HepG2 (cell line): ENCODE measurements around the gene ADAP2.

Experiments
- EED ChIP-seq: sonication (generic); formaldehyde crosslinking; IDR thresholded peaks from 2 replicates; pipeline ENCODE4 v1.5.0; 2020; ENCODE audit warnings: mild to moderate bottlenecking, missing genetic modification reagents
- ELK4 ChIP-seq: sonication (generic); formaldehyde crosslinking; IDR thresholded peaks from 2 replicates; pipeline ENCODE4 v1.9.0; 2021; ENCODE audit warnings: missing genetic modification reagents, borderline replicate concordance
- EZH2 ChIP-seq: conservative IDR thresholded peaks from 2 replicates; pipeline ENCODE4 v1.6.1; 2012; ENCODE audit warnings: mild to moderate bottlenecking, low read depth, low read length, moderate library complexity
- FOXK2 ChIP-seq: fragments of 450-650 bp; IDR thresholded peaks from 2 replicates; pipeline ENCODE4 v1.6.1; 2016
- FOXO4 ChIP-seq: sonication (generic); formaldehyde crosslinking; conservative IDR thresholded peaks from 2 replicates; pipeline ENCODE4 v1.8.1; 2023; ENCODE audit warnings: missing genetic modification reagents
- GABPA ChIP-seq, 2 experiments: IDR thresholded peaks; 2 replicates each; pipeline ENCODE4 v1.6.1; 2011 to 2016; ENCODE audit warnings: low read depth in 2 of 2, low read length in 1 of 2, missing biosample characterization in 1 of 2, missing genetic modification characterization in 1 of 2
- POLR2AphosphoS5 ChIP-seq: IDR thresholded peaks from 2 replicates; pipeline ENCODE4 v1.6.1; 2012; ENCODE audit warnings: low read depth, low read length
- RCOR2 ChIP-seq: IDR thresholded peaks from 2 replicates; pipeline ENCODE4 v1.6.1; 2016; ENCODE audit warnings: missing biosample characterization, missing genetic modification reagents
- ZBTB26 ChIP-seq: IDR thresholded peaks from 2 replicates; pipeline ENCODE4 v1.6.1; 2016; ENCODE audit warnings: missing compliant biosample characterization, missing genetic modification reagents, borderline replicate concordance
- ZC3H13 ChIP-seq: sonication (generic); formaldehyde crosslinking; IDR thresholded peaks from 2 replicates; pipeline ENCODE4 v1.8.1; 2023; ENCODE audit warnings: mild to moderate bottlenecking, missing genetic modification reagents, moderate library complexity
- ZNF383 ChIP-seq: sonication (generic); formaldehyde crosslinking; IDR thresholded peaks from 2 replicates; pipeline ENCODE4 v1.4.0; 2020; ENCODE audit warnings: missing genetic modification reagents, mild to moderate bottlenecking, borderline replicate concordance
- ZNF766 ChIP-seq: sonication (generic); formaldehyde crosslinking; IDR thresholded peaks from 2 replicates; pipeline ENCODE4 v1.5.0; 2020; ENCODE audit warnings: missing genetic modification reagents, borderline replicate concordance
- ZNF773 ChIP-seq: sonication (generic); formaldehyde crosslinking; IDR thresholded peaks from 2 replicates; pipeline ENCODE4 v1.4.0; 2020; ENCODE audit warnings: missing genetic modification reagents, borderline replicate concordance

GRCh38 chr17:30997842-30998241 is 76.1 kb downstream of the ADAP2 start:
- TF ChIP-seq GABPA (IDR thresholded peaks at IDR 0.05; ENCODE audit: low read depth, low read length), result no peak
- TF ChIP-seq GABPA (CRISPR knock-in tag; IDR thresholded peaks at IDR 0.05; ENCODE audit: low read depth), result no peak
- TF ChIP-seq RCOR2 (CRISPR knock-in tag), result no peak
- no peak for TF ChIP-seq ZNF383
- TF ChIP-seq EED (CRISPR knock-in tag), result no peak
- no peak for TF ChIP-seq ZNF773
- no peak for TF ChIP-seq EZH2
- TF ChIP-seq POLR2AphosphoS5, result no peak
- TF ChIP-seq FOXK2, result no peak
- no peak for TF ChIP-seq ZC3H13 (CRISPR knock-in tag)
- no peak for TF ChIP-seq FOXO4 (CRISPR knock-in tag)
- TF ChIP-seq ELK4 (CRISPR knock-in tag), result no peak
- TF ChIP-seq ZBTB26, result no peak
- no peak for TF ChIP-seq ZNF766 (CRISPR knock-in tag)
